KG1 (cell line): ENCODE measurements around the gene SNAP25.
A peak's percentile ranks its signal among the peaks of the same experiment; 100 is the strongest.

Experiments used
- DNase-seq: peaks from one replicate; lab custom pipeline; 2025; lab: John Stamatoyannopoulos, UW

Gene SNAP25

GRCh38 chr20:10216146-10216791, 2.4 kb upstream of the SNAP25 start:
- DNase-seq, result no peak

DNA sequence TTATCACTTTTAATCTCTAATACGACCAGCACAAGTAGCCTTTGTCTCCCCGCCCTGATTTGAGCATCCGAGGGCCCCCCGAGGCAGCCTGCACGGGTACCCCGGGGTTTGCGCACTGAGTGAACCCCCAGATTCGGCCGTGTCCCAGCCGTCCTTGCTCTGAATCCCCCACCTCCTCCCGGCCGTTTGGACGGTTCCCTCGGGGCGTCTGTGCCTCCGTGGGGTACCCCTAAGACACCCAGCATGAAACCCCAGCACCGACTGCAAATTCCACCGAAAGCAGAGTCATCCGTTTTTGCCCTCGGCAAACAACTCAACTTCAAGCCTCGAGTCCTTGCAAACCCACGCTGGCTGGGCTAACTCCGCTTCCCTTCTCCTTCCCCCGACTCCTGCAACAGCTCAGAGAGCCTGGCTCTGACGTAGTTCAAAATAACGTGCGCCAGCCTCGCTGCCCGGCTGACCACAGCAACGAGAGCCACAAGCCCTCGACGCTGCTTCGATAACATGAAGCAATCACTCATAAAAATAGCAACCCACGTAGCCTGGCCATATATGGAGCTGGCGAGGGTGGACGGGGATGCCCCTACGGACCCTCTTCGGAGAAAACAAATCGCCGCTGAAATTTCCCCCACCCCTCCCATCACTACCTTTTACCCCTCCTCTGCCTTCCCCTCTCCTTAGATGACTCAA, 764 bp upstream of the SNAP25 start:
- DNase-seq, result no peak

DNA sequence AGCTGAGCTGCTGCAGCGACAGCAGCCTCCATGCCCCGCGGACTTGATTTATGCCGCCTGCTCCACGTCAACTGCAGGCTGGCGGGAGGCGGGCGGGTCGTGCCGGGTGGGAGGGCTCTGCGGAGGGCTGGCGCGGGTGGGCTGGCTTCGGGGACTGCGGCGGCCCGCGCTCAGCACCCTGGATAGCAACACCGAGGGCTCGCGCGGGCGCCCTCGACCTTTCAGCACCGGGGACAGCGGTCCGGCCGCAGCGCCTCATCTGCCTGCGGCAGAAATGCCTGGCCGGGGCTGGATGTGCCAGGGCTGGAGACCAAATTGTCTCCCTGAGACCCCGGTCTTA, 792 bp downstream of the SNAP25 start:
- DNase-seq, result peak; percentile 23

DNA sequence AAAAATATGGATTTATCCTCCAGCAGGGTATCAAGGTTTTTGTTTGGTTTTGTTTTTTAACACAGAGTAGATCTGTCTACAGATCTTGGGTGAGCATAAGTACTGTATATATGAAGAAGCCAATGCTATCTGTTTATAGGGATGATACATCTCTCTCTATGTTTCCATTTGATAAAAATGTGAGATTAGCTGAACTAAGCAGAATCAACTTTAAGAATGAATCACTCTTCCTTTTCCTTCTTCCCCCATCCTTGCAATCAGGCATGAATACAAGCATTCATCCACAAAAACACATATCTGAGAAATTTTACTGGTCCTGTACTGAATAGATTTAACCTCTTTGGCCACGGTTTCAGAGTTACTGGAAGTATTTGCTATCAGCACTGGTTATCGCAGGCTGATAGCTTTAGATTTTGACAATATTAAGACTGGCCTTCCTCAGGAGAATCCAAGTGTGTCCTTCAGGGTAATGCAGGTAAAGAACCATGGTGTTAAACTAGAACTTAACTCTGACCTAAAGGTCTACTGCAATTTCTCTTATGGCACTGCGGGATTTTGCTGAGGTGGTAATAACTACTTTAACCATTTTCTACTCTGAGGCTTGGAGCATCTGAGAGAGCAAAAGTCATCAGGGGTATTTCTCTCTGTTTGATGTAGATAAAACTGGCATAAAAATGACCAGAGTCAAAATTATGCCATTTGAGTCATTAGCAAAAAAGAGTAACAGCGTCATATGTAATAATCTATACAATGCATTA, 1.5 kb downstream of the SNAP25 start:
- DNase-seq, result no peak

- no peak for DNase-seq
Observed at GRCh38 chr20:10221021-10221420, 2.4 kb downstream of the SNAP25 start.

DNA sequence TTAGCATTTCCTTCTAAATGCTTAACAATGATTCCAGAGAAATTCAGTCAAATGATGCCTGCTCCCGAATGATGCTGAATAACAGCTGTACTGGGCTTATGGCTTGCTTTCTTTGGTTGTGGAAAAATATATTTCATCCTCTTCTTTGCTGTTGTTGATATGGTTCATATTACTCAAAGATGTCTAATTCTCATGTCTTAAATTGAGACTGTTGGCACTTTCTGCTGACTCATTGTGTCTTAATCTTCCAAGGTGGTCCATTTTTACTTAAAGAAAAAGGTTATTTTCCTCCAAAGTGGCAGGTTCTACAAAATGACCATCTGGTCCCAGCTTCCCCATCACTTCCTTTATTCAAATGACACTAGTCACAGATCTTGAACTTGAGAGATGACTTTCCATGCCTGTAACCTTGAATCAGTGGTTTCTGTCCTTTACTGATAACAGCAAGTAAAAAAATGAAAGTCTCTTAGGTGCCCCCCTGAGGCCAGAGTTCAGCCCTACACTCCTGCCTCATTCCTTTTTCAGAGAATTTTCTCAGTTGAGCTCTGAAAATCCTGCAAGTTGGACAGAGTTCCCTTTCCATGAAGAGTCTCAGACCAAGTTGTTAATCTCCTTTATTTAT, 6.9 kb downstream of the SNAP25 start:
- DNase-seq, result no peak

GRCh38 chr20:10228330-10228729, 9.7 kb downstream of the SNAP25 start:
- DNase-seq, result no peak

DNA sequence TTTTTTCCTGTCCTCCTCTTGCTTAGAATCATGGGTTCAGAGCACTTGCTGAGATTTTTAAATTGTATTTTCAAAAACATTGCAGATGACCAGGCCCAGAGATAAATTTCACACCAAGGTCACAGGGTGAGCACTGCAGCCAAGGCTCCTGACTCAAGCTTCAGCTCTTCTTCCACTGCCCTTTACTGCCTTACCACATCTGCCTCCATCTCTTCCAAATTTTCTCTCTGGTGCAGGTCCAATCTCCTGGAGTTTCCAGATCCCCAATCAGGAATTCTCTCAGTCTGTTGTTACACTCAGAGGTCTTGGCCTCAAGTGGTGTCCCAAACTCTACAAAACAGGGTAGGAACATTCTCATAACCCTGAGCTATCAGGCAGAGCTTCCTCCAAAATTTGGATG, 12.7 kb downstream of the SNAP25 start:
- no peak for DNase-seq

GRCh38 chr20:10236540-10237533, 18.2 kb downstream of the SNAP25 start:
- no peak for DNase-seq

DNA sequence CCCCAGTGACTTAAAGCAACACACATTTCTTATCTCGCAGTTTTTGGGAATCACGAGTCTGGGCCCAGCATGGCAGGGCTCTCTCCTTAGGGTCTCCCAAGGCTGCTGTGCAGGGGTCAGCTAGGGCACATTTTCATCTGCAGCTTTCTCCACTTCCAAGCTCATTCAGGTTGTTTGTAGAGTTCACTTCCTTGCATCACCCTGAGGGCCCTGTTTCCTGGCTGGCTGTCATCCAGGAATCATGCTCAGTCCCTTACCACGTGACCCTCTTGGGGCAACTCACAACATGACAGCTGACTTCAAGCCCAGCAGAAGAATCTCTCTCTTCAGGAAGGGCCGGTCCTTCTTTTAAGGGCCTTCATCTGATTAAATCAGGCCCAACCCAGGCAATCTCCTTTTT, 21.3 kb downstream of the SNAP25 start:
- DNase-seq, result no peak

GRCh38 chr20:10240655-10241054, 22.0 kb downstream of the SNAP25 start:
- no peak for DNase-seq

DNA sequence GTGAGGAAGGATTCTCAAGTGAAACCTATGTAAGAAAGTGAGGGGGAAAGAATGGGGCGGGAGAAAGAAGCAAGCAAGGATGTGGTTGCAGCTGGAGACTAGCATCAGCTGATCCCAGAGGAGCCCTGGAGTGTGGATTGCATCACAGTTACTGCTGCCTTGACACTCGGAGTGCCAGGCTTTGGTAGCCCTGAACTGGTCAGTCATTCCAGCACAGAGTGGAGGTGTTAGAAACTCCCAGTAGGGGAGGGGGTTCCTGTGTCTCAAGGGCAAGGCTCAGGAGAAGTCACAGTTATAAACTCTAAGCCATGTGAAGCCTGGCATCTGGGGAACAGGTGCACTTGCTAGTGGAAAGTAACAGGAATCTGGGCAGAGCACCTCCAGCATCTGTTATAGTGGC, 23.5 kb downstream of the SNAP25 start:
- DNase-seq, result no peak

DNA sequence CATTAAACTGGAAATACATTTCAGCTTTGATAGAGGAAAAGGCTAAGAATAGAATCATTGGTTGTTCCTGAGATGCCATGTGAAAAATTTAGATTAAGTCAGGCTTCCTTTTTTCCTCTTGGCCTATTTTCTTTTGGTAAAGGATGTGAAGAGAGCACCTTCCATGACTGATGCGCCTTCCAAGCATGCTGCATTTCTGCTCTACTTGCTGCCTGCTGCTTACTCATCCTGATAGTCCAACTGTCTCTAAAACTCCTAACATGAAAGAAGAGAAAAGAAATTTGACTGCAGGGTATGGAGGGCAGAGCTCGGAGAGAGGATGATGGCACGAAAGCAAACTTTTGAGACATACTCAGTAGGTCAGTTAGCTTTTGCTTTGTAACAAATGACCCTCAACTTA, 28.8 kb downstream of the SNAP25 start:
- no peak for DNase-seq

- no peak for DNase-seq
Observed at GRCh38 chr20:10249048-10249770, 30.6 kb downstream of the SNAP25 start.

DNA sequence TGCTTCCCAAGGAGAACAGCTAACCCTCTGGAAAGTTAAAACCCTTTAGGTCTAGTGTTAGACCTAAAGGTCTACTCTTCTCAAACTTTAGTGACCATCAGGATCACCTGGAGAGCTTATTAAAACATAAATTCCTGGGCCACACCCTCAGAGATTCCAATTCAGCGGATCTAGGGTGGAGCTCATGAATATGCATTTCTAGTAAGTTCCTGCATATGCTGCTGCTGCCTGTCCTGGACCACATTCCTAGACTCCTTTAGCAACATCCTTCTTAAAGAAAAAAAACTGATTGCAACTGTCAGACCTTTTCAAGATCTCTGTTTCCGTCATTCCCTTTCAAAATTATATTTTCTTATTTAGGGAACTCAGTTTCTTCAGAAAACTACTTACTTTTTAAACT, 31.2 kb downstream of the SNAP25 start:
- no peak for DNase-seq

DNA sequence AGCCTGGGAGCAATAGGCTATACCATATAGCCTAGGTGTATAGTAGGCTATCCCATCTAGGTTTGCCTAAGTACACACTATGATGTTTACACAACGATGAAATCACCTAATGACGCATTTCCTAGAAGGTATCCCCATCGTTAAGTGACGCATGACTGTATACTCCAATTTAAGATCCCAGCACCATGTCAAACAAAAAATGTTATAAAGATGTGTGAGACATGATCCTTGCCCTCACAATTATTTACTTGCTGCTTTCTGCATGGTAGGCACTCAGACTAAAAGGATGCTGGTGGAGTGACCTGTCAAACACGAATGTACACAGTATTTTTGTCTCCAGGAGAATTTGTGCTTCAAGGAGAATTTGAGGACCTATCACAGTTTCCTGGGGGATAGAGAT, 32.3 kb downstream of the SNAP25 start:
- DNase-seq, result no peak

GRCh38 chr20:10253780-10254179, 35.1 kb downstream of the SNAP25 start:
- DNase-seq, result no peak

DNA sequence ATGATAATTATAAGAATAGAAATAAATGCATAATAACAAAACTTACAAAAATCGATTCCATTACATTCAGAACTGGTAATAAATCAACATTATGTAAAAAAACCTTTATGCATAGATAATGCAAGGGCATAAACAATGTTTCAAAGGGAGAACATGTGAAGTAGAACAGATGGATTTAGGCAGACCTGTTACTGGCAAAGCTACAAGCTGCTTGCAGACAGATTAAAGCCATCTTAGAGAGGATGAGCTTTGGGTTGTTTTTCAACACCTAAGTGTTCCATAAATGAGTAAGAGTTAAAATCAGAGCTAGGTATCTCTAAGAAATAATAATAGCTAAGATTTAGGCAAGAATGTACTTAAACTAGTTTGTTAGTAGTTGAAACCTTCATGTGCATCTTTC, 37.2 kb downstream of the SNAP25 start:
- no peak for DNase-seq

- DNase-seq, result no peak
Observed at GRCh38 chr20:10259166-10259565, 40.5 kb downstream of the SNAP25 start.

- DNase-seq, result no peak
Observed at GRCh38 chr20:10260316-10260715, 41.7 kb downstream of the SNAP25 start.

- DNase-seq, result no peak
Observed at GRCh38 chr20:10261702-10262101, 43.1 kb downstream of the SNAP25 start.
